DMS 273 (cell line): ENCODE results near the gene THSD4.
A peak's percentile ranks its signal among the peaks of the same experiment; 100 is the strongest.
"Not testable (repeated sequence)": the region's sequence is repeated elsewhere in the genome, so short reads cannot be mapped to it uniquely, and the experiment has no call there.

Source experiments
- DNase-seq: peaks from one replicate; lab custom pipeline; 2025; ENCODE audit not compliant: unreplicated experiment; lab: John Stamatoyannopoulos, UW

The THSD4 gene

DNA sequence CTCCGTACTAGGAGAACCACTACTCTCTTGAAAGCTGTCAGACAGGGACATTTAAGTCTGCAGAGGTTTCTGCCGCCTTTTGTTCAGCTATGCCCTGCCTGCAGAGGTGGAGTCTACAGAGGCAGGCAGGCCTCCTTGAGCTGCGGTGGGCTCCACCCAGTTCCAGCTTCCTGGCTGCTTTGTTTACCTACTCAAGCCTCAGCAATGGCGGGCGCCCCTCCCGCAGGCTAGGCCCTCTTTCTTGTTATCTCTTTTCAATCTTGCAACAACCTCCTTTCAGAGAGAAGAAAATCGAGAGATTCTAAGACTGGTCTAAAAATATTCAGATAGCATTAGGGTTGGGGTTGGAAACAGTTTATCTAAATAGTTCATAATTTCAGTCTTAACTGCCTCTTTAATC, 257.5 kb downstream of the THSD4 start:
- not testable (repeated sequence) for DNase-seq

DNA sequence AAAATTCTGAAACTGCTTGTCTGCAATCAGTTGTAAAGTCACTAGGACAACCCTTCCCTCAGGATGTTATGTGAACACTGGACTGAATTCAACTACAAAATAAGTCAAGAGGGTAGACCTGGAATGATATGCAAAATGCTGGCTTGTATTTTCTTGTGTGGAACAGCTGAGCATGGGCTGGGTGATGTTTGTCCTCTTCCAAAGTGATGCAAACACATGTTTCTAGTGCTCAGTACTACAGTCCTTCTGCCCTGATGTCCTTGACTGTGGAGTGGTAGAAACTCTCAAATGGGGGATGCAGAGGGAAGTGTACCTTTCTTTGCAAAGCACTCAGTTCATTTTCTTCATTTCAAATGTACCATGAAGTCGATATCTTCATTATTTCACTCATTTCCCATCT, 258.6 kb downstream of the THSD4 start:
- no peak for DNase-seq

DNA sequence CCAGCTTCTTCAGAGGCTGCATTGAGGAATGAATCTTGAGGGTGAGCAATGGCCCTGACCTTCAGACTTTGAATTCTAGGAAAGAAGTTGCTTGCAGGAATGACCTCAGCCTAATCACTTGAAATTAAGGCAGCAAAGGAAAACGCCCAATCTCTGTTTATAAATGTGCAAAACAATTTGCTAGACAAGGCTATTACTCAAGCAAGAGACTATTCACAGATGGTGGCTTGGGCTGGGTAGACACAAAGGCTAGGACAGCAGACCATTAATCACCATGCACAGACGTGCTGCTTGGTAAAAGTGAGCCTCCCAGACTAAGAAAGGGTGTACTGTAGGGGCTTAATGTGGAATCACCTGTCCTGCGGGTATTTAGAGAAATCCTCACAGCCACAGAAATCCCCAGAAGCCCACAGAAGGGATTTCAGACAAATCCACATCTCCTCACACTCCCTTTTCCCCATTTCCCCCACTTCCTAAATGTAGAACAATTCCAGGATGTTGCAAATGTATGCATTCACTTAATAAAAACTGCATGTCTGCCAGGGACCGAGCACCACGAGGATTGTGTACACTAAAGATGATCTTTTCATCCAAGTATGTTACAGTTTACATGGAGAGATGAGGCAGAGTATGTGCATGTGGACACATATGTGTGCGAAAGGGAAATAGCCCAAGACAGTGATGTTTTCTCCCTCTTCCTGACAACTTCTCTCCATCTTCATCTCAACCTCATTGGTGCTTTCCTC, 259.5 kb downstream of the THSD4 start:
- no peak for DNase-seq

DNA sequence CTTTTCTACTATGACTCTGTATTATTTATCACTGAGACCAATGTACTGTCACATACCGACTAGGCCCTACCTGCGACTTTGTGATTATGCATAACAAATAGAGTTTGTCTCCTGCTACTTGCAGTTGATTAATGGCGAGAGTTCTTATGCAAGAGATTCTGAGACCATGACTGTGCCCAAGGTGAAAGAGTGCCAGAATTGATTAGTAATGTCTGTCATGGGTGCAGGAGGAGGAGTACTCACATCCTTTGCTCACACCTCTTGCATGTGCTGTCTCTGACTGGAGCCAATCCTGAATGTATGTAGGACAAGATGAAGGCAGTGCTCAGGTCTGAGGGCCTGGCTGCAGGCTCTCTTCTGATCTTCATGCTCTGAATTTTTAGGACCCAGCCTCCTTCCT, 260.7 kb downstream of the THSD4 start:
- no peak for DNase-seq

DNA sequence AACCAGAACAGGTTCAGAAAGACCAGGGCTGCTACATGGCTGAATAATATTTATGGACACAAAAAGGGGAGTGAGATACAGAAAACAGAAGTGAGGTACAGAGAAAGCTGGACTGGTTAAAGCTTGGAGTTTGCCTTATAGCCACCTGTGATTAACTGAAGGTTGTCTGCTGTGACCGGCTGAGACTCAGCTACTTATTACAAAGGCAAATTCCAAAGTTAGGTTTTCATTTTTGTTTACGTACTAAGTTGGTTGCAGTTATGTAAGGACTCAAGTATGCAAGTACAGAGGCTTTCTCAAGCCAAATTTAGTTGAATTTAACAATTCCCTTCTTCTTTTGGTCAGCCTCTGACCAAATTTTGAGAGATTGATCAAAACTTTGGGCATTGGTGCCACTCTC, 264.6 kb downstream of the THSD4 start:
- DNase-seq: no peak

DNA sequence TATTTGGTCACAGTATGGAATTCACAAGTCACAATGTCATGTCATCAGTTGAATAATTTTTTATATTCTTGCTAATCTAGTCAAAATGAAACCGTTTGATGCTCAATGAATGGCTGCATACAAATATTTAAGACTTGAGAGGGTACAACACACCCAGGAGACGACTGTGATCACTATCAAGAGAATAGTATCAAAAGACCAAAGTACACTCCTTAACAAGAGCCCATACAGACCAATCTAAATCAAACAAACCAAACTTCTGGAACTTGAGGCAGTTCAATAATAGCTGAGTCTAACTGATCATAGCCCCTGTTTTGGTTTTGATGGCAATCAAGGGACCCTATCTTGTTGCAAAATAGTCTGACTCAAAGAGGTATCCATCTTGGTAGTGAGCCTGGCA, 265.1 kb downstream of the THSD4 start:
- DNase-seq: no peak

DNA sequence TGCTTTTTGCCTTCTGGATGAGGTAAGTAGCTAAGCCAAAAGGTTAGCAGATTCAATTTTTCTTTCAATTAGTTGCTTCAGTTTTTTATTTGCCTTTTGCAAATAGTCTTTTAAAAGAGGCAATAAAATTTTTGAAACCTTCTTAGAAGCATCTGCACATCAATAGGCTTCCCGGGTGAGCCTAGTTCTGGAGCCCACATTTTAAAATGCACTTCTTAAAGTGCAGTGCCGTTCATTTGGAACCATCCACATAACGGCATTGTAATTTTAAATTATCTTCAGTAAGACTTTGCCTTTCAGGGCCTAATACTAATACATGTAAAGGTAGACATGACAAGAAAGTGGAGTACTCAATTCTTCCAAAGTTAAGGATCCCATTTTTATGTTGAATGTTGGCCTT, 269.2 kb downstream of the THSD4 start:
- DNase-seq: no peak

DNA sequence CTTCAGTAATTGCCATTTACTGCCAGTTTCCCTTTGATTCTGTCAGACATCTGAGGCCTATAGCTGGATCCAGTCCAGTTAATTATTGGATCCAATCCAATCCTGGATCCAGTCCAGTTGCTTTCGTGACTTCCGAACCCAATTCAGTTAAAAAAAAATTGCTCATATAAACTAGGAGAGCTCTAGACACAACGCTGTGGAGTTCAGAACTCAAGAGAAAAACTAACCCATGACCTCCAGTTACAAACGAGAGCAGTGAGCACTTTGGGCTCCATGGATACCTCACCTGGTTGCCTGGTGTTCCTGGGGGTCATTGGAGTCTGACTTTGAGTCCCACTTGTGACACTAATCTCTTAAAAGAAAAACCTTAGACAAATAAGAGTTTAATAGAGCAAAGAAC, 269.8 kb downstream of the THSD4 start:
- DNase-seq: no peak

DNA sequence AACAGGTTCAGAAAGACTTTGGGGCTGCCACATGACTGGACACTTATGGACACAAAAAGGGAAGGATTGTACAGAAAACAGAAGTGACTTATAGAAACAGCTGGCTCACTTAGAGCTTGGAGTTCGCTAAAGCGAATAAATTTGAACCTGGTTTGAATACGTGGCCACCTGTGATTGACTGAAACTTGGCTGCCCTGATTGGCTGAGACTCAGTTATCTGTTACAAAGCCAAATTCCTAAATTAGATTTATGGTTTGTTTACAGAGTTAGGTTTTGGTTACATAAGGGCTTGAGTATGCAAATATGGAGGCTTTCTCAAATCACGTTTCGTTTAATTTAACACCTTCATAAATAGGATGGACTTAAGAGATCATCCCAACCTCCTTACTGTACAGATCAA, 270.2 kb downstream of the THSD4 start:
- no peak for DNase-seq

DNA sequence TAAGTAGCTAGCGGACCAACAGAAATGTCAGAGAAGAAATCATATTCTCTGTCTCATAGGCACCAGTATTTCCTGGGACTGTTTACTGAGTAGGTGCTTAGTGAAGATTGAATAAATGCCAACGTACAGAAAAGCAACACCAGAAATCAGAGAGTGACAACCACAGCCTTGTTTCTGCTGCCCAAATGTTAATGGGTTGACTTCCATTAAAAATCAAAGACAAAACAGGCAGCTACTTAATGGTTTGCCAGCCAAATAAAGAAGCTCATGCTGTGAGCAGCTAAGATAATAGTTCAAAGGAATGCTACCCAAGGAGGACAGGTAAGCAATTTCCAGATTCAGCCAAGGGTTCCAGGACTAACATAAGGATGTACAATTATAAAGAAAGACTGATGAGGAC, 270.7 kb downstream of the THSD4 start:
- no peak for DNase-seq

DNA sequence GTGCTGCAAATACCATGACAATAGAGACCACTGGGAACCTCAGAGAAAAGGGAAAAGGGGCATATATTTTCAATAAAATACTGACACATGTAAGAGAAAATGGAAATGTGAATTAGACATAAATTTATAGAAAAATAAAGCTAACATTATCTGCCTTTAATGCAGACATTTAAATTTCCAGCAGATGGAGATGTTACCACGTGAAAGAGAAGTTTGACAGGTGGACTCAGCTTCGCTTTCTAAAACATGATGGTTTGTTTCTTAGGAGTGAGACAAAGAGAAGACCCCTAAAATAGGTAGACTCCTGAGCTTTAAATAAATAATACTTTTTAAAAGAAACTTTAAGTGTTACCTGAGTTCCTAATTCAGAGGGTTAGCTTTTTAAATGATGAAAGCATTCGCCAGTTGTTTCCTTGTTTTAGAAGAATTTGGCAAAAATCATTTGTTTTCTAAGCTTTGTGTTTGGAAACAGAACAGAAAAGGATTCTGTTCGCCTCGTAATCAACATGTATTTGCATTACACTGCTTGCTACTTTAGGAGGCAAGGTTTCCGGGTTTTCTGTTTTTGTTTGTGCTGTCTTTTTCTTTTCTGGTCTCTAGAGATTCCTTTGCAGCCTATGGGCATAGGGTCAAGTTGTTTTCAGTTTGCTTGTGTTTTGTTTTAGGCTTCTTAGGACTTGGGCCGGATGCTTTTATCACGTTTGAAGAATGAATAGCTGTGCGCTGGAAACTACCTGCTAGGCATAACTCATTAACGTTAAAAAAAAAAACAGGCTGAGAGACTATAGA, 271.4 kb downstream of the THSD4 start:
- peak; percentile 45 for DNase-seq

DNA sequence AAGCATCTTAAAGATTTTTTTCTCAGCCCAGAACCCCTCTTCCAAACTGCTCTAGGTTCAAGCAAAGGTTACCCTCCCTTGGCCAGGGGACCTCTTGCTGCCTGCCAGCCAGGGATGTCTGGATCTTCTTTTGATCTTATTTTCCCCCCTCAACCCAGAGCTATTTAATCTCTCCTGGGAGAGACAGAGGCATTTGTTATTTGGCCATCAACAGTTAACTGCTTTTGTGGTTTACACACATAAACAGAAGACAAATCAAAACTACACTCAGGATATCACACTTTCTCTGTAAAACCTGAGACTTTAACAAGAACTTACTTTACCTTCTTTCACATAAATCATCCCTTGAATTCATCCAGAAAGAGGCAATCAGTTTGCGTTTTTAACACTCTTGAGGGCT, 272.5 kb downstream of the THSD4 start:
- no peak for DNase-seq

DNA sequence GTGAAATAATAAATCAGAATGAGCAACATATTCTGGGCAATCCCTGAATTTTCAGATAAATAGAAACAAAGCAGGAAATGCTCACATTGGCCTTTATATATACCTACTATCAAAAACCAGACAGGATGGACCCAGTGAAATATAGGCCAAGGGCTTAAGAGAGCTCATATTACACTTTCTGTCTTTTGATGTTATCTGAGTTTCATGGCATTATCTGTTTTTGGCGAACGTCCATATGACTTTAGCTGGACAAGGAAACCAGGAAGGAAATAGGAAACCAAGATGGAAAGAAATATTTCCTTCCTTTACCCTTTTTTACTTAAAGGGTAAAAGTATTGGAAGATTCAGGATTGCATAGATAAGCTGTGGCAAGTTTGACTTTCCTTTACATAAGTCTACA, 274.8 kb downstream of the THSD4 start:
- DNase-seq: no peak

DNA sequence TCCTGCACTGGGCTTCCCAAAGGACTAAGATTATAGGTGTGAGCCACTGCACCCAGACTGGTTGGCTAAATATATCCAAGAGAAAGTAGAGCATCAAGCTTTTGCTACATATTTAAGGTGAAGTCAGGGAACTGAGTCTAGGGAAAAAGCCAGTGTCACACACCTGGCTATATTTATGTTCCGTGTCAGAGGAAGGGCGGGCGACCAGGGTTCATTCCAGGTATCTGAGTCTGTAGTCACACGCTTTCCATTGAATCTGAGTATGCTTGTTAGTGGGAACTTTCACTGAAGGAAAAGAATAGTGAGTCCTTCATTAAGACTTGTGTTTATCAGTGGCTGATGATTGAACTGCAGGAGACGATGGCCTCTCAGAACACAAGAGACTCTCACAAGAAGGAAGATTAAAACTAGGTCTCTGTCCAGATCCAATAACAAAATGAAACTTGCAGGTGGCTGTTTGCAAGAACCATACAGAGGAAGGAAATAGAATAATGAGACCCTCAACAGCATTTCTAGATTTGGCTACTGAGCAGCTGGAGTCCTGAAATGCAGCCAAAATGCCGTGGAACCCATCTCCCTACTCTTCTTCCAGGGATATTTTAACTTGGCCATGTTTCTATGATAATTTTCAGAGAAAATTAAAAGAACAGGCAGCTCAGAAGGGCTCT, 276.3 kb downstream of the THSD4 start:
- no peak for DNase-seq

DNA sequence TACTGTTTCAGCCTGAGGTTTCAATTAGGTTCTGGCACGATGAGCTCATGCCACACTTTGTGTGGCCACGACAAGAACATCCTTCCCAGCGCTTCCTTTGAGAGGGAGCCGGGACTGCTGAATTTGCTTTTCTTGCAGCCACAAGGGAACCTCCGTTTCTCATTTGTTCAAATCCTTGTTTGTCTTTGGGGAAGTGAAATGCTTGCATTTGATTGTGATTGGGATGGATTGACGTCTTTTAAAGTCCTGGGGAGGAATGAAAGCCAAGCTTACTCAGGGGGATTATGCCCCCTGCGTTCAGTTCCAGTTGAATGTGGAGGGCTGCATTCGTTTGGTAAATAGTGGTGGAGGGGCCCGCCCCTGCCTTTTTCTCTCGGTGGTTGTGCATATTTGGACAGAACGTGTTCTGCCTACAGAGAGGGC, 277.6 kb downstream of the THSD4 start:
- DNase-seq: no peak

DNA sequence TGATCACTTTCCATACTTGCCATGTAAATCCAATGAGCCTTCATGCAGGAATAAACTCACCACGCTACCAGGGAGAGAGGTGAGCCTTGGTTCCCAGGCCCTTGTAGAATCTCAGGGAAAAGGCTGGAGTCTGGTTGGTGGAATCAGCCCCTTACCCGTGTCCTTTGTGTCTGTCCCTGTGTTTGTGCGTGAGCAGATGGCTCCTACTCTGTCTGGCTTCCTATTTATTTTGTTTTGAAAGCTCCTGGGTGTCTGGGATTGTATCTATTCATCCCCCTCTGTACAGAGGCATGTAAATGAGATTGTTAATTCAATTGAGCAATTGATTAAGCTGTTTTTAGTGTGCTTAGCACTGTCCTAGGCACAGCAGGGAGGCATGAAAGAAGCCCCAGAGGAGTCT, 278.1 kb downstream of the THSD4 start:
- no peak for DNase-seq

DNA sequence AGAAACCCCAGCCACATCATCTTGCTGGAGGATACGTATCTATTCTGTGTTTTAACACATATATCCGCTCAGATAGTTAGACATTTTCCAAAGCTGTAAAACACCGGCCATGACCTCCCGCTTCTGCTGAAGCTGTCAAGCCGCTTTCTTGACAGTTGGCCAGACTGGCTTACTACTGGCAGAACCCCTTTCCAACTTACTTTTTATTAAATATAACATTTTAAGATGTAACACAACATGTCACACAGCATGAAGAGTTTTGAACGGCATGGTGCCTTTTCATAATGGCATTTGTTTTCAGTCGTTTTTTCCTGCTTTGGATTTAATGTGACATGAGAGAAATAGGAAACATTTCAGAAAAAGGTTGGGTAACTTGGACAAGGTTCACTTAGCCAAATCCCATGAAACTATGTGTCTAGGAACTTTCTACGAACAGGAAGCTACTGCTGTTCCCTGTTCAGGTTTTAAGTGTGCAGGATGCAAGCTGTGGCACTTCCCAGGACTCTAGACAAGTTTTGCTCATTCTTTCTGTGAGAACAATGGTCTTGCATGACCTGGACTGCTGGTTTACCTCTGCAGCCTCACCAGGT, 281.4 kb downstream of the THSD4 start:
- DNase-seq: no peak

DNA sequence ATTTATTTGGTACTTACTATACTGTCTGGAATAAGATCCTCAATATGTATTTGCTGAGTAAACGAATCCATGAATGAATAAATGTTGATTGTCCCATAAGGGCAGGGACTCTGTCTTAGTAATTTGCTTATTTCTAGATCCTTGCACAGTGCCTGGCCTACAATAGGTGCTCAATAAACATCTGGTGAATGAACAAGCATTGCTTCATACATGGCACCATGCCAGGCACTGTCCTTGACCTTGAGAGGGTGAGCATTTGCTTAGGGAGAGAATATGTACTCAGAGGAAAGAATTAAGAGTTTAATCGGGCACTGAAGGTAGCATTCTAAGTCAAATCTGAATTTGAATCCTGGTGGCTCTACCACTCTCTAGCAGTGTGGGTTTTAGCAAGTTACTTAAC, 282.1 kb downstream of the THSD4 start:
- DNase-seq: no peak

DNA sequence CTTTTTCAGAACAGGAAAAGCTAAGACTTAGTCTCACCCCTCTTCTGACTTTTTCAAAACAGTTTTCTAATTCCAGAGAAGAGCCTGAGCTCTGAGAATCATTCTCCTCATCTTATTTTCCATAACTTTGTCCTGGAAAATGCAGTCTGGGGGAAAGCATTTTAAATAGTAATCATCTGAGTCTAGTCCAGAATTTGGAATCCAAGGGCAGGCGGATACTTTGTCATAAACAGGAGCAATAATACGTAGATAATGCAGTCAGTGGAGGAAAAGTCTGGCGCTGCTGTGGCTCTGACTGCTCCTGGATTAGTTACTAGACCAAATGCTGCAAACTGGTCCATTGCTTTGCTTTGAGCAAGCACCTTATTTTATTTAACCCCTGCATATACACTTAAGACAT, 285.0 kb downstream of the THSD4 start:
- DNase-seq: no peak

DNA sequence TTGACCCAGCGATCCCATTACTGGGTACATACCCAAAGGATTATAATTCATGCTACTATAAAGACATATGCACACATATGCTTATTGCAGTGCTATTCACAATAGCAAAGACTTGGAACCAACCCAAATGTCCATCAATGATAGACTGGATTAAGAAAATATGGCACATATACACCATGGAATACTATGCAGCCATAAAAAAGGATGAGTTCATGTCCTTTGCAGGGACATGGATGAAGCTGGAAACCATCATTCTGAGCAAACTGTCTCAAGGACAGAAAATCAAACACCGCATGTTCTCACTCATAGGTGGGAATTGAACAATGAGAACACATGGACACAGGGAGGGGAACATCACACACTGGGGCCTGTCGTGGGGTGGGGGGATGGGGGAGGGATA, 286.5 kb downstream of the THSD4 start:
- not testable (repeated sequence) for DNase-seq

DNA sequence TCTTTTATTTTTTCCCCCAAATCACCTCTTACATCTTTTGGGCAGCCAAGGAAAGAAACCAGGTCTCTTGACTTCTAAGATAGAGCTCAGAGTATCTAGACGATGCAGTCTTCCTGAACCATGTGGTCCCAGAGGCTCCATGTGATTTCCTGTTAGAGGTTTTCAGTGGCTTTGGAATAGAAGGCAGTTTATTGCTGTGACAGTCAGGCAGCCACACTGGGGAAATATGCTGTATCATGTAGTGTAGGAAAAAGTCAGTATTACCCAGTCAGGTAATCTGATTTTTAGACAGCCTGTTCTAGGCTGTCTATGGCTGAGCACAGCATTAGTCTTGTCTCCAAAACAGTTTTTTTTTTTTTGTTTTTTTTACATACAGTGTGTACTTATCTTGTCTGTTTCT, 294.3 kb downstream of the THSD4 start:
- no peak for DNase-seq

DNA sequence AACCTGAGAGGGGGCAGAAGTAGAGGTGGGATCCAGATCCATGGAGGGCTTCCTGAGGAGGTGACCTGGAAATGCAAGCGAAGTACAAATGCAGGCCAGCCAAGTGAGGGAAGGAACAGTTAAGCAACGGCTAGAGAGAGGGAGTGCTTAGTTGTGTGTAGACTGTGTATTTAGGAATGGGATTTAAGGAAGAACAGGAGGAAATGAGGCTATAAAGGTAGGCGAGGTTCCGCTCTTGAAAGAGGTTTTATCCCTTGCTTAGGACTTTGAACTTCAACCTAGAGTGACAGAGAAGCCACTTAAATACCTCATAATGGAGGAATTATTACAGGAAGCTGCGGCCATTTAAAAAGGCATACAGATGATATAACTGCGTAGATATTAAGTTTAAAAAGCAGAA, 295.1 kb downstream of the THSD4 start:
- no peak for DNase-seq
